HCT116 (cell line): ENCODE measurements around the gene OR2AT4. TPM values are rescaled to one million over a fixed set of nuclear protein-coding genes. Genes with fewer than 3 reads are reported as not detected.

Experiments used
- ATAC-seq: fragments of 200-7000 bp; cut with Tn5 transposase; 2 replicates; pipeline ENCODE4 v1.9.1; 2020; ENCODE audit warnings: mild to moderate bottlenecking, moderate library complexity
- BruUV-seq: library from RNA; stranded (reverse); fragments of 400-500 nt; replicated peaks from 2 replicates; lab custom pipeline; 2021; lab: Mats Ljungman, UMichigan
- CTCF ChIA-PET: fragments of 300-600 bp; sonication (Branson Sonifier 250); formaldehyde crosslinking; loops from one replicate; lab custom pipeline; 2021; ENCODE audit warnings: antibody characterized with exemption; lab: Charles Lee
- POLR2A ChIA-PET: fragments of 300-600, 350-600 bp; sonication (Branson Sonifier 250); formaldehyde crosslinking; loops from one replicate; lab custom pipeline; 2021; ENCODE audit warnings: antibody characterized with exemption; lab: Charles Lee
- RAD21 ChIA-PET, 2 experiments: fragments of 300-600 bp; sonication (Branson Sonifier 250); formaldehyde crosslinking; loops; one replicate each; lab custom pipeline; 2023; ENCODE audit warnings: low total read pairs in 2 of 2; ENCODE audit not compliant: uncharacterized antibody in 2 of 2, unreplicated experiment in 2 of 2, low non-redundant PET in 1 of 2; lab: Charles Lee
- DNase-seq: peaks from one replicate; pipeline ENCODE4 v3.0.0-alpha.2; 2010; ENCODE audit warnings: low read depth, low spot score
- H2AFZ ChIP-seq: fragments of 200-600 bp; shearing (Covaris generic), sonication (generic); 2 replicates; pipeline ENCODE4 v1.6.1; 2017; ENCODE audit warnings: low read depth, mixed run types, mixed read lengths, antibody characterized with exemption, low read length; ENCODE audit not compliant: poor library complexity, severe bottlenecking
- H3K27ac ChIP-seq: 2 replicates; pipeline ENCODE4 v1.5.1; 2012; ENCODE audit warnings: low read depth, low read length
- H3K27me3 ChIP-seq: fragments of 200-600 bp; sonication (generic); 2 replicates; pipeline ENCODE4 v1.6.1; 2016; ENCODE audit warnings: mixed run types, low read length, mixed read lengths; ENCODE audit not compliant: insufficient read depth
- H3K36me3 ChIP-seq, 2 experiments: fragments of 200-500 bp in 1 of 2; fragments of 200-600 bp in 1 of 2; sonication (Bioruptor generic) in 1 of 2; sonication (generic) in 1 of 2; 2 replicates each; pipeline versions ENCODE4 v1.5.1 to v1.6.1; 2014 to 2016; ENCODE audit warnings: low read length in 2 of 2, inconsistent platforms in 1 of 2, mixed read lengths in 1 of 2, mixed run types in 1 of 2; ENCODE audit not compliant: insufficient read depth in 2 of 2, control insufficient read depth in 1 of 2
- H3K4me1 ChIP-seq, 2 experiments: fragments of 200-600 bp in 1 of 2; sonication (generic) in 1 of 2; 2 replicates each; pipeline versions ENCODE4 v1.5.1 to v1.6.1; 2012 to 2017; ENCODE audit warnings: low read length in 2 of 2, inconsistent platforms in 1 of 2, mild to moderate bottlenecking in 1 of 2, mixed read lengths in 1 of 2, mixed run types in 1 of 2, moderate library complexity in 1 of 2; ENCODE audit not compliant: insufficient read depth in 2 of 2, control insufficient read depth in 1 of 2
- H3K4me2 ChIP-seq: fragments of 200-600 bp; sonication (generic); 2 replicates; pipeline ENCODE4 v1.6.1; 2017; ENCODE audit warnings: mixed run types, low read length, mixed read lengths
- H3K4me3 ChIP-seq, 2 experiments: fragments of 200-600 bp in 1 of 2; sonication (generic) in 1 of 2; replicated peaks in 1 of 2; 2 replicates each; pipeline ENCODE4 v1.5.1; 2011 to 2016; ENCODE audit warnings: low read length in 2 of 2, control low read depth in 1 of 2, low read depth in 1 of 2, mild to moderate bottlenecking in 1 of 2, mixed read lengths in 1 of 2, mixed run types in 1 of 2
- H3K79me2 ChIP-seq: fragments of 200-600 bp; sonication (generic); 2 replicates; pipeline ENCODE4 v1.6.1; 2017; ENCODE audit warnings: mild to moderate bottlenecking, mixed run types, low read length, moderate library complexity, mixed read lengths; ENCODE audit not compliant: insufficient read depth
- H3K9ac ChIP-seq: fragments of 200-600 bp; sonication (generic); 2 replicates; pipeline ENCODE4 v1.6.1; 2016; ENCODE audit warnings: low read length, mixed read lengths
- H3K9me2 ChIP-seq: fragments of 200-600 bp; sonication (generic), shearing (Covaris generic); 2 replicates; pipeline ENCODE4 v1.6.1; 2017; ENCODE audit warnings: mixed run types, mild to moderate bottlenecking, moderate library complexity; ENCODE audit not compliant: insufficient read depth
- H3K9me3 ChIP-seq, 2 experiments: fragments of 200-500 bp in 1 of 2; fragments of 200-600 bp in 1 of 2; sonication (Bioruptor generic) in 1 of 2; sonication (generic) in 1 of 2; 2 replicates each; pipeline ENCODE4 v1.6.1; 2014 to 2017; ENCODE audit warnings: low read length in 2 of 2, mixed read lengths in 2 of 2, inconsistent platforms in 1 of 2, low read depth in 1 of 2, mild to moderate bottlenecking in 1 of 2, mixed run types in 1 of 2, moderate library complexity in 1 of 2; ENCODE audit not compliant: control insufficient read depth in 1 of 2, insufficient read depth in 1 of 2
- H4K20me1 ChIP-seq: fragments of 200-600 bp; sonication (generic), shearing (Covaris generic); 2 replicates; pipeline ENCODE4 v1.6.1; 2017; ENCODE audit warnings: mixed run types, mild to moderate bottlenecking, moderate library complexity; ENCODE audit not compliant: insufficient read depth
- CBX3 ChIP-seq: IDR thresholded peaks from 2 replicates; pipeline ENCODE4 v1.6.1; 2012; ENCODE audit warnings: low read depth
- CEBPB ChIP-seq: IDR thresholded peaks from 2 replicates; pipeline ENCODE4 v1.6.1; 2012; ENCODE audit warnings: low read depth
- EGR1 ChIP-seq: IDR thresholded peaks from 2 replicates; pipeline ENCODE4 v1.6.1; 2012; ENCODE audit warnings: low read depth
- EZH2 ChIP-seq: fragments of 200-600 bp; sonication (generic); IDR thresholded peaks from 2 replicates; pipeline ENCODE4 v1.6.1; 2017; ENCODE audit warnings: antibody characterized with exemption, mixed run types
- JUND ChIP-seq: IDR thresholded peaks from 2 replicates; pipeline ENCODE4 v1.6.1; 2012
- POLR2A ChIP-seq: IDR thresholded peaks from 2 replicates; pipeline ENCODE4 v1.7.0; 2011; ENCODE audit warnings: borderline replicate concordance; ENCODE audit not compliant: insufficient read depth, insufficient read length; ENCODE audit errors: extremely low read depth
- POLR2AphosphoS5 ChIP-seq: IDR thresholded peaks from 2 replicates; pipeline ENCODE4 v1.6.1; 2011; ENCODE audit warnings: mild to moderate bottlenecking, low read depth, low read length, moderate library complexity
- RAD21 ChIP-seq: IDR thresholded peaks from 2 replicates; pipeline ENCODE4 v1.6.1; 2012; ENCODE audit warnings: low read depth, mild to moderate bottlenecking
- SIN3A ChIP-seq: IDR thresholded peaks from 2 replicates; pipeline ENCODE4 v1.6.1; 2012; ENCODE audit warnings: low read depth
- SP1 ChIP-seq: IDR thresholded peaks from 2 replicates; pipeline ENCODE4 v1.6.1; 2012; ENCODE audit warnings: low read depth
- TCF7L2 ChIP-seq: IDR thresholded peaks from 2 replicates; pipeline ENCODE4 v1.7.0; 2011; ENCODE audit warnings: borderline replicate concordance, inconsistent platforms; ENCODE audit not compliant: insufficient read depth, insufficient read length; ENCODE audit errors: extremely low read depth
- YY1 ChIP-seq: IDR thresholded peaks from 2 replicates; pipeline ENCODE4 v1.6.1; 2011; ENCODE audit warnings: low read length, low read depth, moderate library complexity, mild to moderate bottlenecking; ENCODE audit not compliant: insufficient replicate concordance; ENCODE audit errors: extremely low read depth
- ZFX ChIP-seq: fragments of 450-650 bp; IDR thresholded peaks from 2 replicates; pipeline ENCODE4 v1.6.1; 2017
- intact Hi-C: fragments of 100-400 bp; cut with micrococcal nuclease; formaldehyde crosslinking; loops from 2 replicates; pipeline ENCODE4 v1.10.0; 2022
- total RNA-seq: library from RNA; stranded (reverse); gene quantifications from one replicate; pipeline ENCODE4 v1.2.1, GENCODE V29; 2021; ENCODE audit not compliant: unreplicated experiment
- TF ChIP-seq, protein P1 (sequence below): IDR thresholded peaks from 2 replicates; pipeline ENCODE4 v1.6.1; 2012; ENCODE audit warnings: low read depth
- TF ChIP-seq, protein P2 (sequence below): IDR thresholded peaks from 2 replicates; pipeline ENCODE4 v1.6.1; 2012
- TF ChIP-seq, protein P3 (sequence below): IDR thresholded peaks from 2 replicates; pipeline ENCODE4 v1.6.1; 2011; ENCODE audit warnings: mild to moderate bottlenecking, low read length, moderate library complexity; ENCODE audit not compliant: insufficient replicate concordance; ENCODE audit errors: extremely low read depth

The OR2AT4 gene
- total RNA-seq, 1 experiment from 2014 or later, result not detected

DNA sequence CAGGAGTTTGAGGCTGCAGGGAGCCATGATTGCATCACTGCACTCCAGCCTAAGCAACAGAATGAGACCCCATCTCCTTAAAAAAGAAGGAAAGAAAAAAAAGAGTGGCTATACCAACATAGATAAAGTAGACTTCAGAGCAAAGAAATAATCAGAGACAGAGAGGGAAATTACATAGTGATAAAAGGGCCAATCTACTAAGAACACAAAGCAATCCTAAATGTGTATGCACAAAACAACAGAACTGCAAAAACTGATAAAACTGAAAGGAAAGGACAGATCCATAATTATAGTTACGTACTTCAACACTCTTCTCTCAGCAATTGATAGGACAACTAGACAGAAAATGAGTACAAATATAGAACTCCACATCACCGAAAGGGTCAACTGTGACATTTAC is 17.8 kb upstream of the OR2AT4 start:
- no peak overlapping the region for H3K9ac ChIP-seq
- no peak overlapping the region for H2AFZ ChIP-seq
- H3K4me2 ChIP-seq, result no peak overlapping the region
- H4K20me1 ChIP-seq, result no peaks in the 10 kb centered on the region
- no TSS peak for BruUV-seq
- ChIA-PET RAD21 (no interaction called here), POLR2A (interaction anchor here (0.7 kb wide), 1 partner anchor 673 kb away, joined by 3 read pairs; no protein-coding TSS in a partner anchor), CTCF (no interaction called here)
- no peaks in the 10 kb centered on the region for H3K79me2 ChIP-seq
- no peaks in the 10 kb centered on the region for H3K36me3 ChIP-seq
- intact Hi-C loops, result no loop called here
- DNase-seq, result no peak
- peaks cover 0 to 8% of the 10 kb centered on the region in 2 experiments; a peak in 3 of 4 replicates for H3K9me3 ChIP-seq
- no peak for ATAC-seq
- no peak overlapping the region for H3K27ac ChIP-seq
- no peak for TF ChIP-seq JUND
- TF ChIP-seq YY1, result no peak
- TF ChIP-seq CBX3, result no peak
- TF ChIP-seq TCF7L2, result no peak
- TF ChIP-seq CEBPB, result no peak
- no peak for TF ChIP-seq RAD21
- no peak for TF ChIP-seq POLR2AphosphoS5
- TF ChIP-seq, protein P1, sequence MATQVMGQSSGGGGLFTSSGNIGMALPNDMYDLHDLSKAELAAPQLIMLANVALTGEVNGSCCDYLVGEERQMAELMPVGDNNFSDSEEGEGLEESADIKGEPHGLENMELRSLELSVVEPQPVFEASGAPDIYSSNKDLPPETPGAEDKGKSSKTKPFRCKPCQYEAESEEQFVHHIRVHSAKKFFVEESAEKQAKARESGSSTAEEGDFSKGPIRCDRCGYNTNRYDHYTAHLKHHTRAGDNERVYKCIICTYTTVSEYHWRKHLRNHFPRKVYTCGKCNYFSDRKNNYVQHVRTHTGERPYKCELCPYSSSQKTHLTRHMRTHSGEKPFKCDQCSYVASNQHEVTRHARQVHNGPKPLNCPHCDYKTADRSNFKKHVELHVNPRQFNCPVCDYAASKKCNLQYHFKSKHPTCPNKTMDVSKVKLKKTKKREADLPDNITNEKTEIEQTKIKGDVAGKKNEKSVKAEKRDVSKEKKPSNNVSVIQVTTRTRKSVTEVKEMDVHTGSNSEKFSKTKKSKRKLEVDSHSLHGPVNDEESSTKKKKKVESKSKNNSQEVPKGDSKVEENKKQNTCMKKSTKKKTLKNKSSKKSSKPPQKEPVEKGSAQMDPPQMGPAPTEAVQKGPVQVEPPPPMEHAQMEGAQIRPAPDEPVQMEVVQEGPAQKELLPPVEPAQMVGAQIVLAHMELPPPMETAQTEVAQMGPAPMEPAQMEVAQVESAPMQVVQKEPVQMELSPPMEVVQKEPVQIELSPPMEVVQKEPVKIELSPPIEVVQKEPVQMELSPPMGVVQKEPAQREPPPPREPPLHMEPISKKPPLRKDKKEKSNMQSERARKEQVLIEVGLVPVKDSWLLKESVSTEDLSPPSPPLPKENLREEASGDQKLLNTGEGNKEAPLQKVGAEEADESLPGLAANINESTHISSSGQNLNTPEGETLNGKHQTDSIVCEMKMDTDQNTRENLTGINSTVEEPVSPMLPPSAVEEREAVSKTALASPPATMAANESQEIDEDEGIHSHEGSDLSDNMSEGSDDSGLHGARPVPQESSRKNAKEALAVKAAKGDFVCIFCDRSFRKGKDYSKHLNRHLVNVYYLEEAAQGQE, result no peak
- TF ChIP-seq, protein P2, sequence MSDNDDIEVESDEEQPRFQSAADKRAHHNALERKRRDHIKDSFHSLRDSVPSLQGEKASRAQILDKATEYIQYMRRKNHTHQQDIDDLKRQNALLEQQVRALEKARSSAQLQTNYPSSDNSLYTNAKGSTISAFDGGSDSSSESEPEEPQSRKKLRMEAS, result no peak
- TF ChIP-seq, protein P3, sequence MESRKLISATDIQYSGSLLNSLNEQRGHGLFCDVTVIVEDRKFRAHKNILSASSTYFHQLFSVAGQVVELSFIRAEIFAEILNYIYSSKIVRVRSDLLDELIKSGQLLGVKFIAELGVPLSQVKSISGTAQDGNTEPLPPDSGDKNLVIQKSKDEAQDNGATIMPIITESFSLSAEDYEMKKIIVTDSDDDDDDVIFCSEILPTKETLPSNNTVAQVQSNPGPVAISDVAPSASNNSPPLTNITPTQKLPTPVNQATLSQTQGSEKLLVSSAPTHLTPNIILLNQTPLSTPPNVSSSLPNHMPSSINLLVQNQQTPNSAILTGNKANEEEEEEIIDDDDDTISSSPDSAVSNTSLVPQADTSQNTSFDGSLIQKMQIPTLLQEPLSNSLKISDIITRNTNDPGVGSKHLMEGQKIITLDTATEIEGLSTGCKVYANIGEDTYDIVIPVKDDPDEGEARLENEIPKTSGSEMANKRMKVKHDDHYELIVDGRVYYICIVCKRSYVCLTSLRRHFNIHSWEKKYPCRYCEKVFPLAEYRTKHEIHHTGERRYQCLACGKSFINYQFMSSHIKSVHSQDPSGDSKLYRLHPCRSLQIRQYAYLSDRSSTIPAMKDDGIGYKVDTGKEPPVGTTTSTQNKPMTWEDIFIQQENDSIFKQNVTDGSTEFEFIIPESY, result no peak
- TF ChIP-seq SIN3A, result no peak
- no peak for TF ChIP-seq EZH2
- TF ChIP-seq SP1, result no peak
- TF ChIP-seq ZFX, result no peak
- no peak for TF ChIP-seq POLR2A
- TF ChIP-seq EGR1, result no peak
- H3K27me3 ChIP-seq, result no peaks in the 10 kb centered on the region
- H3K4me3 ChIP-seq, result no peak overlapping the region
- no peaks in the 10 kb centered on the region for H3K9me2 ChIP-seq
- no peaks in the 10 kb centered on the region for H3K4me1 ChIP-seq
